Endothelial cell (in vitro differentiated cells): ENCODE measurements around the gene B3GALT4. TPM values are rescaled to one million over a fixed set of nuclear protein-coding genes. Genes with fewer than 3 reads are reported as not detected.
A peak's percentile ranks its signal among the peaks of the same experiment; 100 is the strongest.
"Not testable (repeated sequence)": the region's sequence is repeated elsewhere in the genome, so short reads cannot be mapped to it uniquely, and the experiment has no call there.

Source experiments
- DNase-seq: peaks from one replicate; pipeline ENCODE4 v3.0.0; 2021; ENCODE audit warnings: low spot score
- H3K27ac Mint-ChIP-seq: one replicate; pipeline ENCODE4 v1.8.0; 2021; ENCODE audit warnings: mixed read lengths, inconsistent platforms; ENCODE audit not compliant: unreplicated experiment
- H3K27me3 Mint-ChIP-seq: one replicate; pipeline ENCODE4 v1.8.0; 2021; ENCODE audit warnings: mild to moderate bottlenecking, moderate library complexity, mixed read lengths, inconsistent platforms; ENCODE audit not compliant: unreplicated experiment
- H3K36me3 Mint-ChIP-seq: one replicate; pipeline ENCODE4 v1.8.0; 2021; ENCODE audit warnings: mild to moderate bottlenecking, low read depth, mixed read lengths, inconsistent platforms; ENCODE audit not compliant: unreplicated experiment
- H3K4me1 Mint-ChIP-seq: one replicate; pipeline ENCODE4 v1.8.0; 2021; ENCODE audit warnings: mild to moderate bottlenecking, mixed read lengths, inconsistent platforms; ENCODE audit not compliant: unreplicated experiment
- H3K4me3 Mint-ChIP-seq: one replicate; pipeline ENCODE4 v1.8.0; 2021; ENCODE audit warnings: mild to moderate bottlenecking, mixed read lengths, inconsistent platforms; ENCODE audit not compliant: unreplicated experiment
- H3K9me3 Mint-ChIP-seq: one replicate; pipeline ENCODE4 v1.8.0; 2021; ENCODE audit warnings: mixed read lengths, inconsistent platforms; ENCODE audit not compliant: unreplicated experiment
- total RNA-seq: library from RNA; stranded (reverse); fragmentation: NEBNext Ultra II Directional; extraction: Animal tissue kit (Norgen Biotek cat#: 25700); gene quantifications from one replicate; pipeline ENCODE4 v1.2.1, GENCODE V29; 2021; ENCODE audit not compliant: unreplicated experiment
- TF ChIP-seq, protein P1 (sequence below): fragments of 200-600 bp; sonication (generic); IDR thresholded peaks from one replicate; pipeline ENCODE4 v1.5.0; 2021; ENCODE audit warnings: antibody characterized with exemption; ENCODE audit not compliant: unreplicated experiment

Gene B3GALT4
- total RNA-seq, 1 donor from 2014 or later: 3.8 TPM

DNA sequence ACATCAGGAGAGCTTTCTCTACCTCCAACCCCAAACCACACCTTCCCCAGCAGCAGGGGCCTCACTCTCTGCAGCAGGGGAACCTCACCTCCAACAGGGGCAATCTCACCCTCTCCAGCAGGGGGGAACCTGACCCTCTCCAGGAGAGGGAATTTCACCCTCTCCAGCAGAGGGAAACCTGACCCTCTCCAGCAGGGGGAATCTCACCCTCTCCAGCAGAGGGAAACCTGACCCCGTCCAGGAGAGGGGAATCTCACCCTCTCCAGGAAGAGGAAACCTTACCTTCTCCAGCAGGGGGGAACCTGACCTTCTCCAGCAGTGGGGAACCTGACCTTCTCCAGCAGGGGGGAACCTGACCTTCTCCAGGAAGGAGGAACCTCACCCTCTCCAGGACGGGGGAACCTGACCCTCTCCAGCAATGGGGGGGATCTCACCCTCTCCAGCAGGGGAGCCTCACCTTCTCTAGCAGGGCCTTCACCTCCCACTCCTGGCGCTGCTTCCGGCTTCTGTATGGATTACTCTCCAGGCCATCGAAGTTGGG lies 3.1 kb downstream of the B3GALT4 start:
- peak; percentile 71 for DNase-seq
- H3K36me3 Mint-ChIP-seq: peaks cover 13% of the 10 kb centered on the region
- TF ChIP-seq, protein P1, sequence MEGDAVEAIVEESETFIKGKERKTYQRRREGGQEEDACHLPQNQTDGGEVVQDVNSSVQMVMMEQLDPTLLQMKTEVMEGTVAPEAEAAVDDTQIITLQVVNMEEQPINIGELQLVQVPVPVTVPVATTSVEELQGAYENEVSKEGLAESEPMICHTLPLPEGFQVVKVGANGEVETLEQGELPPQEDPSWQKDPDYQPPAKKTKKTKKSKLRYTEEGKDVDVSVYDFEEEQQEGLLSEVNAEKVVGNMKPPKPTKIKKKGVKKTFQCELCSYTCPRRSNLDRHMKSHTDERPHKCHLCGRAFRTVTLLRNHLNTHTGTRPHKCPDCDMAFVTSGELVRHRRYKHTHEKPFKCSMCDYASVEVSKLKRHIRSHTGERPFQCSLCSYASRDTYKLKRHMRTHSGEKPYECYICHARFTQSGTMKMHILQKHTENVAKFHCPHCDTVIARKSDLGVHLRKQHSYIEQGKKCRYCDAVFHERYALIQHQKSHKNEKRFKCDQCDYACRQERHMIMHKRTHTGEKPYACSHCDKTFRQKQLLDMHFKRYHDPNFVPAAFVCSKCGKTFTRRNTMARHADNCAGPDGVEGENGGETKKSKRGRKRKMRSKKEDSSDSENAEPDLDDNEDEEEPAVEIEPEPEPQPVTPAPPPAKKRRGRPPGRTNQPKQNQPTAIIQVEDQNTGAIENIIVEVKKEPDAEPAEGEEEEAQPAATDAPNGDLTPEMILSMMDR: peak; percentile 76

DNA sequence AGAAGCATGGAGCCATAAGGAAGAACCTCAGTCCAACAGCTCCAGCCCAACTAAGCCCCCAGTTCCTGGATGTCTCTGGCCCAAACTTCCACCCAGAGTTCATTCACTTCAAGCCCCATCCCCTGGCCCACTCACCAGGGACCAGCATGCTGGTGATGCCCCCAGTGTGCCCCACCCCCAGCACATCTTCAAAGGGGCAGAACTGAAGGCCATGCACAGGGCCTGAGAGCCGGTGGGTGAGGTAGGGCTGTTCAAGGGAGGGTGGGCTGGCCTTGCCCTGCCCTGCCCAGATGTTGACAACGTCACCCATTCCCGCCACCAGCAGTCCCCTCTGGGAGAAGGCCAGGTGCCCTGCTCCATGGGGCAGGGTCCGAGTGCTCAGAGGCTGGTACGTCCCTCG lies 3.6 kb downstream of the B3GALT4 start:
- H3K27ac Mint-ChIP-seq: no peak overlapping the region

More for the DNA sequence above, 3.1 kb downstream of the B3GALT4 start:
- Mint-ChIP-seq H3K27ac (no peak overlapping the region), H3K4me3 (no peak overlapping the region), H3K4me1 (peaks cover 14% of the 10 kb centered on the region), H3K27me3 (peaks cover 5% of the 10 kb centered on the region), H3K9me3 (no peaks in the 10 kb centered on the region)

GRCh38 chr6:33285214-33285613 lies 8.3 kb downstream of the B3GALT4 start:
- not testable (repeated sequence) for H3K27me3 Mint-ChIP-seq, H3K4me3 Mint-ChIP-seq, H3K9me3 Mint-ChIP-seq, H3K27ac Mint-ChIP-seq, DNase-seq
- H3K36me3 Mint-ChIP-seq: peaks cover 17% of the 10 kb centered on the region
- H3K4me1 Mint-ChIP-seq: peaks cover 27% of the 10 kb centered on the region

More for the DNA sequence above, 3.6 kb downstream of the B3GALT4 start:
- Mint-ChIP-seq H3K4me1 (peaks cover 13% of the 10 kb centered on the region), H3K27me3 (peaks cover 5% of the 10 kb centered on the region), H3K36me3 (peaks cover 13% of the 10 kb centered on the region), H3K4me3 (no peak overlapping the region), H3K9me3 (no peaks in the 10 kb centered on the region)
- DNase-seq: no peak
- TF ChIP-seq, protein P1: no peak

- H3K4me3 Mint-ChIP-seq: peak overlapping the region; percentile 95
These were observed 10.3 kb downstream of the B3GALT4 start for GRCh38 chr6:33286946-33287914.

GRCh38 chr6:33288141-33288920 lies 11.4 kb downstream of the B3GALT4 start:
- Mint-ChIP-seq H3K27ac (peak overlapping the region; percentile 36), H3K9me3 (no peaks in the 10 kb centered on the region), H3K4me3 (peak overlapping the region; percentile 95), H3K27me3 (peaks cover 6% of the 10 kb centered on the region), H3K4me1 (peaks cover 38% of the 10 kb centered on the region), H3K36me3 (peaks cover 30% of the 10 kb centered on the region)
- DNase-seq: no peak
- TF ChIP-seq, protein P1: no peak

More at GRCh38 chr6:33286946-33287914, 10.3 kb downstream of the B3GALT4 start:
- H3K9me3 Mint-ChIP-seq: no peaks in the 10 kb centered on the region
- peaks cover 4% of the 10 kb centered on the region for H3K27me3 Mint-ChIP-seq
- H3K4me1 Mint-ChIP-seq: peaks cover 38% of the 10 kb centered on the region
- H3K36me3 Mint-ChIP-seq: peaks cover 23% of the 10 kb centered on the region
- DNase-seq: no peak
- peak overlapping the region; percentile 44 for H3K27ac Mint-ChIP-seq
- TF ChIP-seq, protein P1: no peak
